Vagina (tissue), 2 donors: ENCODE data around the gene RPS3A. TPM values are rescaled to one million over a fixed set of nuclear protein-coding genes. Genes with fewer than 3 reads are reported as not detected.
"Not testable (repeated sequence)": the region's sequence is repeated elsewhere in the genome, so short reads cannot be mapped to it uniquely, and the experiment has no call there.

Source experiments
- DNase-seq, 2 donors: peaks; one replicate each; pipeline ENCODE4 v3.0.0-alpha.2; 2017; ENCODE audit errors: extremely low spot score in 2 of 2
- H3K27ac ChIP-seq: fragments of 200-600 bp; sonication (generic); one replicate; pipeline ENCODE4 v1.5.1; 2019
- H3K27me3 ChIP-seq: fragments of 200-600 bp; sonication (generic); one replicate; pipeline ENCODE4 v1.5.1; 2019
- H3K36me3 ChIP-seq, 2 donors: fragments of 200-600 bp; sonication (generic); one replicate each; pipeline ENCODE4 v1.5.1; 2017 to 2019
- H3K4me1 ChIP-seq: fragments of 200-600 bp; sonication (generic); one replicate; pipeline ENCODE4 v1.5.1; 2019
- H3K4me3 ChIP-seq, 2 donors: fragments of 200-600 bp; sonication (generic); 1 replicate in 1 of 2; 2 replicates in 1 of 2; pipeline ENCODE4 v1.5.1; 2016 to 2019
- H3K9me3 ChIP-seq: fragments of 200-600 bp; sonication (generic); one replicate; pipeline ENCODE4 v1.5.1; 2019
- CTCF ChIP-seq, 3 experiments: fragments of 450-650 bp in 2 of 3; fragments of 200-600 bp in 1 of 3; sonication (generic) in 1 of 3; IDR thresholded peaks; one replicate each; pipeline ENCODE4 v1.5.1; 2017 to 2019; ENCODE audit warnings: antibody characterized with exemption in 3 of 3, mild to moderate bottlenecking in 2 of 3, moderate library complexity in 2 of 3
- POLR2A ChIP-seq, 2 donors: fragments of 450-650 bp; IDR thresholded peaks; one replicate each; pipeline ENCODE4 v1.6.1; 2017; ENCODE audit warnings: antibody characterized with exemption in 2 of 2, mild to moderate bottlenecking in 2 of 2, moderate library complexity in 2 of 2
- POLR2AphosphoS5 ChIP-seq, 2 donors: sonication (generic); formaldehyde crosslinking; IDR thresholded peaks; one replicate each; pipeline ENCODE4 v1.9.0; 2017; ENCODE audit warnings: antibody characterized with exemption in 2 of 2, mild to moderate bottlenecking in 2 of 2, low read depth in 1 of 2; ENCODE audit not compliant: insufficient read depth in 1 of 2
- intact Hi-C: fragments of 100-400 bp; cut with DNase I; formaldehyde crosslinking; loops from one replicate; pipeline ENCODE4 v1.15.1; 2023
- total RNA-seq: library from RNA; depleted of rRNA; stranded (reverse); fragments of >200 nt; gene quantifications from one replicate; pipeline ENCODE4 v1.2.3, GENCODE V29; 2016

Gene RPS3A
- total RNA-seq, 1 donor from 2014 or later, result 2,695 TPM

- H3K27ac ChIP-seq, result no peak overlapping the region
- no peak for DNase-seq
These were observed 25.0 kb upstream of the RPS3A start for GRCh38 chr4:151074416-151074916.

GRCh38 chr4:151077978-151078377, 21.4 kb upstream of the RPS3A start:
- DNase-seq, intact Hi-C loops, H3K9me3 ChIP-seq, H3K4me1 ChIP-seq, H3K27ac ChIP-seq, H3K27me3 ChIP-seq, H3K4me3 ChIP-seq, H3K36me3 ChIP-seq: not testable (repeated sequence)

More at GRCh38 chr4:151074416-151074916, 25.0 kb upstream of the RPS3A start:
- Histone ChIP-seq H3K27me3 (no peaks in the 10 kb centered on the region), H3K4me3 (no peak overlapping the region), H3K36me3 (no peaks in the 10 kb centered on the region), H3K9me3 (no peaks in the 10 kb centered on the region), H3K4me1 (no peaks in the 10 kb centered on the region)
- TF ChIP-seq CTCF (IDR thresholded peaks at IDR 0.05), result no peak
- TF ChIP-seq POLR2AphosphoS5 (IDR thresholded peaks at IDR 0.05; ENCODE audit: insufficient read depth in 1 of 2, low read depth in 1 of 2), result no peak
- TF ChIP-seq POLR2A (IDR thresholded peaks at IDR 0.05), result no peak
- intact Hi-C loops, result no loop called here

GRCh38 chr4:151087467-151087866, 12.0 kb upstream of the RPS3A start:
- no peak for TF ChIP-seq POLR2AphosphoS5 (IDR thresholded peaks at IDR 0.05; ENCODE audit: insufficient read depth in 1 of 2, low read depth in 1 of 2)
- Histone ChIP-seq H3K27ac (no peak overlapping the region), H3K36me3 (no peaks in the 10 kb centered on the region), H3K9me3 (no peaks in the 10 kb centered on the region), H3K4me3 (no peak overlapping the region), H3K27me3 (no peaks in the 10 kb centered on the region), H3K4me1 (no peaks in the 10 kb centered on the region)
- DNase-seq, result no peak
- intact Hi-C loops, result no loop called here

- TF ChIP-seq CTCF (IDR thresholded peaks at IDR 0.05) (no peak), POLR2A (IDR thresholded peaks at IDR 0.05) (no peak), POLR2AphosphoS5 (IDR thresholded peaks at IDR 0.05; ENCODE audit: insufficient read depth in 1 of 2, low read depth in 1 of 2) (no peak)
- Histone ChIP-seq H3K36me3 (no peaks in the 10 kb centered on the region), H3K4me1 (no peaks in the 10 kb centered on the region), H3K4me3 (no peak overlapping the region), H3K9me3 (no peaks in the 10 kb centered on the region), H3K27me3 (no peaks in the 10 kb centered on the region), H3K27ac (no peak overlapping the region)
- DNase-seq, result no peak
- intact Hi-C loops, result no loop called here
These were observed 8.4 kb upstream of the RPS3A start for GRCh38 chr4:151091047-151091446.

- H3K9me3 ChIP-seq, result no peaks in the 10 kb centered on the region
- no peaks in the 10 kb centered on the region for H3K36me3 ChIP-seq
- no peaks in the 10 kb centered on the region for H3K27me3 ChIP-seq
- no peak overlapping the region for H3K4me3 ChIP-seq
- intact Hi-C loops, result no loop called here
- H3K27ac ChIP-seq, result no peak overlapping the region
- DNase-seq, result no peak
- TF ChIP-seq CTCF (IDR thresholded peaks at IDR 0.05) (no peak), POLR2AphosphoS5 (IDR thresholded peaks at IDR 0.05; ENCODE audit: insufficient read depth in 1 of 2, low read depth in 1 of 2) (no peak), POLR2A (IDR thresholded peaks at IDR 0.05) (no peak)
- no peaks in the 10 kb centered on the region for H3K4me1 ChIP-seq
These were observed 6.9 kb upstream of the RPS3A start for GRCh38 chr4:151092488-151092887.

GRCh38 chr4:151093203-151093602, 6.2 kb upstream of the RPS3A start:
- Histone ChIP-seq H3K27me3 (no peaks in the 10 kb centered on the region), H3K27ac (no peak overlapping the region), H3K4me3 (no peak overlapping the region), H3K4me1 (no peaks in the 10 kb centered on the region), H3K9me3 (no peaks in the 10 kb centered on the region), H3K36me3 (no peaks in the 10 kb centered on the region)
- TF ChIP-seq POLR2A (IDR thresholded peaks at IDR 0.05) (no peak), CTCF (IDR thresholded peaks at IDR 0.05) (no peak), POLR2AphosphoS5 (IDR thresholded peaks at IDR 0.05; ENCODE audit: insufficient read depth in 1 of 2, low read depth in 1 of 2) (no peak)
- DNase-seq, result no peak
- intact Hi-C loops, result no loop called here
